Esophagus mucosa (tissue), 1 donor: ENCODE results near the gene PRDM15. TPM values are rescaled to one million over a fixed set of nuclear protein-coding genes. Genes with fewer than 3 reads are reported as not detected.
A peak's percentile ranks its signal among the peaks of the same experiment; 100 is the strongest.

Source experiments
- ATAC-seq: fragments of 200-7000 bp; cut with Tn5 transposase; one replicate; pipeline ENCODE4 v1.9.1; 2020
- total RNA-seq: library from RNA; stranded (reverse); gene quantifications from one replicate; pipeline ENCODE4 v1.2.4, GENCODE V29; 2023
- donor health status: DM: yes; HTN: yes; CAD: no.

PRDM15 gene
- total RNA-seq, 1 donor from 2014 or later, result 5.5 TPM

DNA sequence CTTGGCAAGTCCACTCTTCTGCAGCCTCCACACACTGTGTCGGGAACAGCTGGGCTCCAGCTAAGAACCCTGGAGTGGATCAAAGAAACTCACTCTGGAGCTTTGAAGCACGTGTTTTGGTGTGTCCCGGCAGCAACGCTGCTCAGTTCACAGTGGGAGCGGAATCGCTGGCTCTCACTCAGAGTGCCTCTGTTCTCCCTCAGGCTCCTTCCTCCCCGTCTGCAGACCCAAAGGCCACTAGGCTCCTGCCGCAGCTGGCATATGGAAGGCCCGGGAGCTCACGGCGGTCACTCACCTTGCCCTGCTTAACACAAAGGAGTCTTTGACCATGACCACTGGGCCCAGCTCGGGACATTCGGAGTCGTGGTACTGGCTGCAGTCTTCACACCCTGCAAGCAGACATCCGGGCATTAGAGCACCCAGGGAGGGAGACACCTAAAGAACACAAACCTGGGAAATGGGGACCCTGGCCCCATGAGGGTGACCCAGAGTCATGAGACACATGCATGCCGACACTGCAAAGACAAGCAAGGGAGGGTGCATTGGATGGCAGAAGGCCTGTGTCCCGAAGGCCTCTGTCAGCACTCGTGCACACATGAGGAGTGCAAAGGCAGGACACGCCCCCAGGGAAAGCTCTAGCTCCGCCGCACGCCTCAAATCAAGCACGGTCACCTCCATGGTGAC, 19.7 kb downstream of the PRDM15 start:
- ATAC-seq, result no peak

DNA sequence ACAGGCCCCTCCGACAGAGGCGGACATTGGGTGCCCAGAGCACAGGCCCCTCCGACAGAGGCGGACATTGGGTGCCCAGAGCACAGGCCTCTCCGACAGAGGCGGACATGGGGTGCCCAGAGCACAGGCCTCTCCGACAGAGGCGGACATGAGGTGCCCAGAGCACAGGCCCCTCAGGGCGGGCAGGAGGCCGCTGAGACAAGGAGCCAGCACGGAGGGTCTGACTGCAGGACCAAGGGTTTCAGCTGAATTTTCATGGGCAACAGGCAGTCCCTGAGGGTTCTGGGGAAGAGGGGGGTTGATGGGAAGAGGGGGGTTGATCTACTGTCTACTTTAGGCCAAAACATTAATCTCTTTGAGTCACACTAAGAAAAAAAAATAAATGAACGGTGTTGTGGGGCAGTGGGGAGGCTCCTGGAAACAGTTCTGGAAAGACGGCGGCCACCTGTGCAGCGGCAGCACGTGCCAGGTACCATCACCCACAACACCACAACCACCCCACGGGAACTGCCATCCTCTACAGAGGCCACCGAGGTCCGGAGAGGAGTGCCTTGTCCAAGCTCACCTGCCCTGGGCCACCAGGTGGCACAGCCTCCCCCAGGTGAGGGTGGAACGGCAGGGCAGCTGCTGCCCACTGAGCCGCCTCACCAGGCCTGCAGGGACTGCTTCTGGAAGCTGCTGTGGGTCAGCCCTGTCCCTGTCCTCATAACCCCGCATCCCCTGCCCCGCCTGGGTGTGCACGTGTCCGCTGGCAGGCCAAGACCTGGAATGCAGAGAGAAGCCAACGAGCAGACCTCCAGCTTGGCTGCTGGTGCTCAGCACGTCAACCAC, 20.5 kb downstream of the PRDM15 start:
- ATAC-seq, result no peak

DNA sequence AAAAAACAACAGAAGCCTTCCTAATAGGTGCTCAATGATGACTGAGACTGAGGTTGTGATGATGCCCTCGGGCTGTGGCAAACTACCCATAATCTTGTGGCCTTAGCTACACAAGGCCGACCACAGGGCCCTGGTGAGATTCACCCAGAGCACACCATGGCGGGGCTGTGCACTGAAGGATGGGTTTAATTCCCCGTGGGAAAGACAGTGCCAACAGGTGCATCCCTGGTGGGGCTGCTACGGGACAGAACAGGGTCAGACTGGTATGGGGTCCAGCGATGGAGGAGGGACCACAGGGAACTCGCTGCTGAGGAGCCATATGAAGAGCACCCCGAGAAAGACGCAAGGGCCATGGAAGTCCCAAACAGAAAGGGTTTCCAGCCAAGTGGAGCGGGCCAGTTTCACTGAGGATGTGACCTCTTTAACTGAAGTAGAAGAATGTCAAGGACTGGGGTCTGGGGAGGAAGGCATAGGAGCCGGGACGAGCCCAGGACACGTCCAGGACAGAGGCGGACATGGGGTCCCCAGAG, 21.3 kb downstream of the PRDM15 start:
- no peak for ATAC-seq

DNA sequence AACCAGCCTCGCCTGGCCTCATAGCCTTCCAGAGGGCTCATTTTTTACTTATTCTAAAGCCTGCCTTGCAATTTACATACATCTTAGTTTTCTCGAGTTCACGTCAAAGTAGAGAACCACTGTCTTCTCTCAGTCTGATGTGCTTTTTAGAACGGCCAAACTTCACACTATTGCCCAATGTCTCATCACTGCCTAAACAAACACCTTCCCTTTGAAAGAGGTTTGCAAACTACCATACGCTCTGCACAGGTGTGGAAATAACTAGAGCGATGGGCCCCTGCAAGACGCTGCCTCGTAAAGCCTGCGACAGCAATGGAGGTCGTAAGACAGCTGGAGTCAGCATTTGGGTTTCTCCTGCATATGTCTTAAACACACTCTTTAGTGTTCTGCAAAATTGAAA, 22.6 kb downstream of the PRDM15 start:
- ATAC-seq, result no peak

DNA sequence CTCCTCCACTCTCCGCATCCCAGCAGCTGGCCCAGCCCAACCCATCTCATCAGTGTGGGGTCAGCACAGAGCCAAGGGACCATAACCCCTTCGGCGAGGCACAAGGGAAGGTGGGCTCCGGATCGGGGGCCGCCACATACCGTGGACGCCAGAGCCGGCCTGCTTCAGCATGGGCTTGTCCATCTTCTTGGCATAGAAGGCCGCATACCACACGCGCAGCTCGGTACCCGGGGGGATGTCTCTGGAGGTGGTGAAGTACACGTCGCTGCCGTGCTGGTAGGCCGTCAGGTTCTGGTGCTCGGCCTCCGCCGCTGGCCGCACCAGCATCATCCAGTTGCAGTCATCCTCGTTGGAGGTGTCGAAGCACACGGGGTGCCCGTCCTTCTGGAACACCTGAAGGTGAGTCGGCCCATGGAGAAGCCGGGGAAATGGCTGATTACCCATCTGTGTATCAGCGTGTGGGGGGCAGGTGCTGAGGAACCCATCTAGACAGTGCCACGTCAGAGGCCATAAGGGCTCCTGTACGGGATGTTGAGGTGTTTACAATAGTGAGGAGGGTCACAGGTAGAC, 24.6 kb downstream of the PRDM15 start:
- peak; percentile 16 for ATAC-seq

DNA sequence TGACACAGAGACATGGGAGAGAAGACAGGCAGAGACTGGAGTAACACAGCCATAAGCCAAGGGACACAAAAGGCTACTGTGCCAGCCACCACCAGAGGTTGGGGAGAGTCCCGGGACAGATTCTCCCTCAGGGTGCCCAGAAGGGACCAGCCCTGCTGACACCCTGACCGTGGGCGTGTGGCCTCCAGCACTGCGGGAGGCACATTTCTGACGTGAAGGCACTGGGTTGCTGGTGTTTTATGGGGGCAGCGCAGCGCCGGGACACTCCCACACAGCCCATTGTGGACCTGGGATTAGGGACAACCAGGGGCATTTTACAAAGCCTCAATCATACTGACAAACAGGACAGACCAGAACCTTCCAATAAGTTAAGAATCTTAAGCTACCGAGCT, 26.2 kb downstream of the PRDM15 start:
- ATAC-seq, result no peak

- no peak for ATAC-seq
Observed at GRCh38 chr21:41852151-41852928, 26.8 kb downstream of the PRDM15 start.

DNA sequence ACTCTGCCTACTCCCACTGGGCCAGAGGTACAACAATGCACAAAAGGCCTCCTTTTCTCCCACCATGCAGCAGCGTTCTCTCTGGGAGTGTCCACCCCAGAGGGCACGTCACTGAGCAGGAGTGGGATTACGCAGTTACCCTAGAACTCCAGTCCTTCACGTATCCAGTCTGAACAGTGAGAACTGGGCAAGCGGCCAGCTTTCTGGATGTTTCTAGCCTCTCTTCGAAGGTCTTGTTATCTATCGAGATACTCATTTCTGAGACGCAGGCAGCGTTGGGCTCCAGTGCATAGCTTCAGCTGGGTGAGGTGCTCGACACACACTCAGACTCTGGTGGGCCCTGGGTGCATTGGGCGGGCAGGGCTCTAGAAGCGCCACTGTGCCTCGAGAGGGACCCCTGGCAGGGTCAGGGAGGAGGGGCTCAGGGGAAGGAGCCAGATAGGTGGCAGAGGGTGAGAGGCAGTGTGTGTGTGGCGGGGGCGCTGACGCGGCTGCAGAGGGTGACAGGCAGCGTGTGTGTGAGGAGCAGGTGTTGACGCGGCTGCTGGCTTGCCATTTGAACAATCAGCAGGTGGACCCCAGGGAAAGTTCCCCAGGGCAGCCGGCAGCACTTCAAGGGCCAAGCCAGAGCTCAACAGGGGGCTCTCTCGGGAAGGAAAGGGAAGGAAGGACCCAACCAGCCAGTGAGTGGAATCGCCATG, 27.9 kb downstream of the PRDM15 start:
- ATAC-seq, result no peak

GRCh38 chr21:41850085-41850484, 29.1 kb downstream of the PRDM15 start:
- no peak for ATAC-seq

- no peak for ATAC-seq
Observed at GRCh38 chr21:41848958-41849580, 30.1 kb downstream of the PRDM15 start.

- no peak for ATAC-seq
Observed at GRCh38 chr21:41848533-41848932, 30.6 kb downstream of the PRDM15 start.

- no peak for ATAC-seq
Observed at GRCh38 chr21:41847066-41847804, 31.9 kb downstream of the PRDM15 start.

DNA sequence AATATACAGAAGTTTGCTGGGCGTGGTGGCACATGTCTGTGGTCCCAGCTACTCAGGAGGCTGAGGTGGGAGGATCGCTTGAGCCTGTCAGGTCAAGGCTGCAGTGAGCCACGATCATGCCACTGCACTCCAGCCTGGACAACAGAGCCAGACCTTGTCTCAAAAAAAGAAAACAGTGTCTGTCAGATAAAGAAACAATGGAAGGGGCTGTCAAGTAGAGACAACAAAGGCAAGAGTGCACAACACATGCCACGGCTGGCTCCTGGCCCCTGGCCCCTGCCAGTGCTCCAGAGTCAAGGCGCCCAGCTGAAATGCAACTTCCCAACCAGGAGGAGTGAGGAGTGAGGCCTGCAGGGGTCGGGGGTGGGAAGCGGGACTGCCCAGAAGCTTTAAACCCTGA, 32.6 kb downstream of the PRDM15 start:
- no peak for ATAC-seq

DNA sequence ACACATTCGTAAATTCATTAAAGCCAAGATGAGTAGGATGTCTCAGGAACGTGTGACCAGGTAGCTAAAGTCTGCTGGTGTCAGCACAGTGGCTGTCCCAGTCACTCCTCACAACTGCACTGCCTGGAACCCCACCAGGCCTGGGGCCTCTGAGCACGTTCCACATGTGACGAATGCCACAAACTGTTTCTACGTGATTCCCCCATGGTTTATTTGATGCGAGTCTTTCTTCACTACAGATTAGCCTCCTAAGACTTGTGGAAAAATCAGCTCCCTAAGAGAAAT, 33.2 kb downstream of the PRDM15 start:
- no peak for ATAC-seq

GRCh38 chr21:41845310-41846032, 33.7 kb downstream of the PRDM15 start:
- no peak for ATAC-seq

DNA sequence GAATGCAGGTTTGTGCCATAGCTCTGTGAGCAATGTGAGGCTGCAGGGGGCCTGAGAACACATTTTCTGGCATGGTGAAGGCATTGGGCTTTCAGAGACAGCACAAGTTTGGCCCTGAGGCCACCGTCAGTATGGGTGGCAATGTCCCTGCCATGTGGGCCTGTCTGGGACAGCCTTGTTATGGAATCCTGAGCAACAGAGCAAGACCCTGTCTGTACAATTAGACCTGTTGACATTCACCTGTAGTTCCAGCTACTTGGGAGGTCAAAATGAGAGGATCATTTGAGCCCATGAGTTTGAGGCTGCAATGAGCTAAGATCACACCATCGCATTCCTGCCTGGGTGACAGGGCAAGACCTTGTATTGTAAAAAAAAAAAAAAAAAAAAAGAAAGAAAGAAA, 35.6 kb downstream of the PRDM15 start:
- ATAC-seq, result no peak

DNA sequence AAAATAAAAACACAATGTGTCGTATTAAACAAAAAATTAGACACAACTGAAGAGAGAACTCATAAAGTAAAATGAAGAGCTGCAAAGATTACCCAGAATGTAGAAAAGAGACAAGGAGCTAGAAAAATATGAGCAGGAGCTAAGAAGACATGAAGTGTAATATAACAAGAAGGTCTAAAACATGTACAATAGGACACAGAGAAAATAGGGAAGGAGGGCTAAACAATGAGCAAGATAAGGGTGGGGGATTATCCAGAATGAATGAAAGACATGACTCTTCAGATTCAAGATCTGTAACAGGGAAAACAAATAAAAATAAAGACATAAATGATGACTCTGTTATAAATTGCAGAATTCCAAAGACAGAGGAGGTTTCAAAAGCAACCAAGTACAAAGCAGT, 38.3 kb downstream of the PRDM15 start:
- ATAC-seq, result no peak

DNA sequence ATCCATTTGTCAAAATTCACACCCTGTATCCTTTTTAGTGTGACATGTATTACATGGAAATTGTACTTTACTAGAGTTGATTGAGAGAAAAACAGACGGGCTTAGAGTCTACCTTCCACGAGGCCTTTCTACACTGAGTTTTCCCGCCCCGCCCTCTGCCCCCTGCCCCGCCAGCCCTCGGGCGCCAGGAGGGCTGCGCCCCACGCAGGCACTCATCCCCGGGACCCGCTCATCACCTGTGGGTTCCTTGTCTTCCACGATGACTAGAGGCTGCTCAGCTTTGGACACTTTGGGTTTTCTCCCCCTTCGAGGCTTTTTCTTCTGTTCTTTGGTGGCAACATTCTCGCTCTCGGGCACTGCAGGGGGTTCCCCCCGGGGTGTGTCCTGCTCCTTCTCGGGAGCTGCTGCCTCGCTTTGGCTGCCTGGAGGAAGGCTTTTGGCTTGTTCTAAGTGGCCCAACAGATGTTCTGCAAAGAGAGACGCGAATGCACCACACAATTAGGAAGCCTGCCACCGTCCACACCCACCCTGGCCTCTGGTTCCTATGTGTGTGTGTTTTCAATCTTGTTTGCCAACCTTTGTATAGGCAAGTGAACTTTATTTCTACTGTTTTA, 39.6 kb downstream of the PRDM15 start:
- ATAC-seq, result no peak

GRCh38 chr21:41837756-41838297, 41.3 kb downstream of the PRDM15 start:
- no peak for ATAC-seq
